SW 1271 (cell line): ENCODE data around the gene CFAP69.

Experiments
- DNase-seq, 2 experiments: peaks; one replicate each; lab custom pipeline; 2025; lab: John Stamatoyannopoulos, UW

CFAP69 gene

DNA sequence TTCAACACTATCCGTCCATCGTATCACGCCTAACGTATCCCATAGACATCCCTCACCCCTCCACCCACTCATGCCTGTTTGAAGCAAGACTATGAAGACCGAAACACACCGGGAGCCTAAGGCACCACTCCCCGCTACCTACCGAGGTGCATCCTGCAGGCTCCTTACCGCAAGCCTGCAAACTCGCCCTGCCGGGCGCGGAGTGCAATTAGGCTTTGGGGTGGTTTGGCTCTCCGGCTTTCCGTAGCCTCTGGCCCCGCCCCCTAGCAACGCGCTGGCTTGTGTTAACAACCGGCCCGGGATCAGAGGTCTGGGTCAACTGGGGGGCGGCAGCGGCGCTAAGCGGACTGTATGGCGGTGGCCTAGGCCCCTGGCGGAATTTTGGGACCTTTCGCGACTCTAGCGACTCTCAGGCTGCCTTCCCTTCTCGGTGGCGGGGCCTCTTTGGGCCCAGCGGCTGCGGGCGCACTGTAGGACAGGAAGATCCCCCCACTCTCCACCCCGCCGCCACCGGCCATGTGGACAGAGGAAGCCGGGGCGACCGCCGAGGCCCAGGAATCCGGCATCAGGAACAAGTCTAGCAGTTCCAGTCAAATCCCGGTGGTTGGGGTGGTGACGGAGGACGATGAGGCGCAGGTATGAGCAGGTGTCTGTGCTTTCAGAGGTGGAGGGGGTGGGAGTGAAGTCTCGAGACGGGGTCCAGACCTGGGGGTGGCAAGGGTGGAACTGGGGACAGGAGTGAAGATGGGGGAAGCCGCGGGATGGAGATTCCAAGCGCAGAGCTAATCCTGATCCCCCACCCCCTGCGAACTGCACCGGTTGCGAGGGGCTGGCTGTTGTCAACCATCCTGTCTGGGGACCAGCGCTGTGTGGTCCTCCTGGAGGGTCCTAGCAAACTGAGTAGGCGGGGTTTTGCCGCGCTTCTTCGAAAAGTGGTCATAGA, at the start of gene CFAP69:
Gene CFAP69, plus strand, starts transcription at position 266 of the 943 bp plus-strand sequence. Its CDS starts 251 bp downstream, at position 517.
- DNase-seq = peak; percentile 42 to 82

- no peak for DNase-seq
These were observed 43.3 kb upstream of the CFAP69 start for GRCh38 chr7:90201500-90202195.

GRCh38 chr7:90207956-90208355, 37.0 kb upstream of the CFAP69 start:
- DNase-seq = no peak

GRCh38 chr7:90209776-90210175, 35.2 kb upstream of the CFAP69 start:
- no peak for DNase-seq

DNA sequence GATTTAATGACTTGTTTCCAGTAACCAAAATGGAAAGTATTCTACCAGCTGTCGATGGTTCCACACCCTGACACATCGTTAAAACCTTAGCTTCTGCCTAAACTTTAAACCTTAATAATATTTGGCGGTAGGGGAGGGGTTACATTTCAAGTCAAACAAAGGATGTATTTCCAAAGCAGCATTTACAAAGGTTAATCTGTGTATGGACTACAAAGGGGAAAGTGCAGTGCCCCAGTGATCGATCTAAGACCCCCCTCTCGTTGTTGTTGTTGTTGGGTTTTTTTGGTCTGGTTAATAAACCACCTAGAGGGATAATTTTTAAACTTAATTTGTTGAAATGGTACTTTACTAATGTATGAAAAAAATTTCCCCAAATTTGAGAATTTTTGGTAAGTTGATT, 34.5 kb upstream of the CFAP69 start:
- no peak for DNase-seq

GRCh38 chr7:90210981-90211380, 34.0 kb upstream of the CFAP69 start:
- no peak for DNase-seq

DNA sequence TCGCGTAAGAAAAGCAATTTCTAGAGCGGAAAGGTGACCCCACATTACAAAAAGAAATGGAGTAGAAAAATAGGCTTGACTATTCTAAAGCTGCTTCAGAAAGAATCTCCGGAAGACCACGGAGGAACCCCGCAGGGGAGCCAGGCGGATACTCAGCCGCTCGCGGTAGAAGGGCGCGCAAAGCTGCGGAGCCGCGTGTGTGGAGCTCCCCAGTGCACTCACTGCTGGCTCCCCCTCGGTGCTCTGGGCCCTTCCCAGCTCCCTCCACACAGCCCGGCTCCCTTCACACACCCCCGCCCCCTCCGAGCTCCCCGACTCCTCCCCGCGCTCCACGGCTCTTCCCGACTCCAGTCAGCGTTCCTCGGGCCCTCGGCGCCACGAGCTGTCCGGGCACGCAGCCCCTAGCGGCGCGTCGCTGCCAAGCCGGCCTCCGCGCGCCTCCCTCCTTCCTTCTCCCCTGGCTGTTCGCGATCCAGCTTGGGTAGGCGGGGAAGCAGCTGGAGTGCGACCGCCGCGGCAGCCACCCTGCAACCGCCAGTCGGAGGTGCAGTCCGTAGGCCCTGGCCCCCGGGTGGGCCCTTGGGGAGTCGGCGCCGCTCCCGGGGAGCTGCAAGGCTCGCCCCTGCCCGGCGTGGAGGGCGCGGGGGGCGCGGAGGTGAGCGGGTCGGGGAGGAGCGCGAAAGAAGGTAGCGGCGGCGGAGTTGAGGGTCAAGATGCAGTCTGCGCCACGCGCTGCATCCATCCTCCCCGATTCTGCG, 33.4 kb upstream of the CFAP69 start, which contains the start of gene STEAP2:
Gene STEAP2, plus strand, starts transcription at position 350 of the 758 bp plus-strand sequence. CDS start 13,343 bp downstream, outside the sequence.
- DNase-seq = peak; percentile 83 to 90

DNA sequence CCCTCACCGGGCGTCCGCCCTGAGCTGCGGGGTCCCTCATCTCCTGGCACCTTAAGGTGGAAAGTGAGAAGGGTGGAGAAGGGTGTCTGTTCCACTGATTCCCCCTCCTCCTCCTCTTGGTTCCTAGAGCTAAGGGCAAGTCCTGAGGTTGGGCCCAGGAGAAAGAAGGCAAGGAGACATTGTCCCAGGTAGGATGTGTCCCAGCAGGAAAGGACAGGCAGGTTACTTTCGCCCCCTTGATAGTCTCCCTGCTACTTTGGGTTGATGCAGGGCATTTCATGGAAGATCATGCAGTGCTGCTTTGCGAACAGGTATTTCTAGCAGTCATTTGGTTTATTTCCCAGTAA, 32.9 kb upstream of the CFAP69 start:
- DNase-seq = no peak

DNA sequence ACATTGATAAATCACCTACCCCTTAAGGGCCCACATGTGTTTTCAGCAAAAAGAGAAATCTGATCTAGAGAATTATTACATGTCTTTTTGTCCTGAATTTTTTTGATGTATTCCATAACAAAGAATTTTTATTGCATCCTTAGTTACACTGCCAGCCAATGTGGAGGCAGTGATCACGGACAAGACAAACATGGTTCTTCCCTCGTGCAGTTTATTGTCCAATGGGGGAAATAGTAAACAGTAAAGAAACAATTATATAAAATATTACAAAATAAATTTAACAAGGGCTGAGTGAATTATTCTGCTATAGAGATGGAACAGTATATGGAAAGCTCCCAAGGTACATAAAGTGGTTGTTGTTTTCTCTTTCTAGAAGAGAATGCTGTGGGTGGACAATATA, 31.5 kb upstream of the CFAP69 start:
- DNase-seq = no peak

DNA sequence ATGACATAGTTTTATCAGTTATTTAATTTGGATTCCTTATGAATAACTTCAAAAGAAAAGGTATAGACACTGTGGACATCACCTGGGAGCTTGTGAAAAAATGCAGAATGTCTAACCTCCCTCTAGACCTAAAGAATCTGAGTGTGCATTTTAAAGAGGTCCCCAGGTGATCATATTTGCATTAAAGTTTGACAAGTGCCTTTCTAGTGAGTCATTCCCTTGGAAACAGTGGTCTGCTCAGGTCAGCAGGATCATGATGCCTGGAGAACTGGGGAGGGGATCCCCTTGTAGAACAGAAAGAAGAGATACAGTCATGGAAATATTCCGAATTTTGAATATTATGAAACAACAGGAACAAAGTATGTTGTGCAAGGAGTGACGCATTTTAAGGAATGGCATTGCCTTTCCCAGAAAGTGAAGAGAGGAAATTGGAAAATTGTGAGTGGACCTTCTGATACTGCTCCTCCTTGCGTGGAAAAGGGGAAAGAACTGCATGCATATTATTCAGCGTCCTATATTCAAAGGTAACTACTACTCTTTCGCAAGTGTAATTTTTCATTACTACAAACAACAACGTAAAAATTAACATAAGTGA, 28.8 kb upstream of the CFAP69 start:
- no peak for DNase-seq

- no peak for DNase-seq
These were observed 28.2 kb upstream of the CFAP69 start for GRCh38 chr7:90216771-90217170.

GRCh38 chr7:90222390-90222789, 22.6 kb upstream of the CFAP69 start:
- DNase-seq = no peak

GRCh38 chr7:90222811-90223725, 21.9 kb upstream of the CFAP69 start:
- DNase-seq = no peak

DNA sequence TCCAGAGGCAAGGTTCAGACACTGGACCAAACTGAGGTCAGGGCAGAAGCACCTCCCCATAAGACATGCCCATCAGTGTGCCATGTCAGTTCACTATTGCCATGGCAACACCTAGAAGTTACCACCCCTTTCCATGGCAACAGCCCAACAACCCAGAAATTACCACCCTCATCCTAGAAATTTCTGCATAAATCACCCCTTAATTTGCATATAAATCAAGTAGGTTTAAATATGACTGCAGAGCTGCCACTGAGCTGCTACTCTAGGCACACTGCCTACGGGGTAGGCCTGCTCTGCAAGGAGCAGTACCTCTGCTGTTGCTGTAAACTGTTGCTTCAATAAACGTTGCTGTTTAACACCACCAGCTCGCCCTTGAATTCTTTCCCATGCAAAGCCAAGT, 20.8 kb upstream of the CFAP69 start:
- DNase-seq = no peak

- DNase-seq = no peak
These were observed 19.8 kb upstream of the CFAP69 start for GRCh38 chr7:90225181-90225580.

GRCh38 chr7:90225601-90226000, 19.4 kb upstream of the CFAP69 start:
- DNase-seq = no peak

- DNase-seq = no peak
These were observed 17.7 kb upstream of the CFAP69 start for GRCh38 chr7:90227259-90227658.

GRCh38 chr7:90229682-90230081, 15.3 kb upstream of the CFAP69 start:
- DNase-seq = no peak

DNA sequence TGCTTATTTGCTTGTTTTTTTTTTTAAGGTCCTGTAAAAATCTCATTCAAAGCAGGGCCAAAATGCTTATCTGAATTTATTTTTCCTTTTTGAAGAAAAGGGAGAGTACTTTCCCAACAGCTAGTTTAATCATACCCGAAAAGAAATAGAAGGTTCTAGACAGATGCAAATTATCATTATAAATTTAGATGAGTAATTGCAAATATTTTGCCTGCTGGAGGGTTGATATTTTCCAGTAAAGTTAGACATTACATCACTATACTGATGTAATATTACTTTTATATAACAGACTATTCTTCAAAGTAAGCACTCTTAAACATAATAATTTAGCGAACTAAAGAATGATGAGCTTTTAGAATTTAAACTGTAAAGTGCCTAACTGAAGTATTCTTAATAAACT, 14.1 kb upstream of the CFAP69 start:
- no peak for DNase-seq

- DNase-seq = no peak
These were observed 13.7 kb upstream of the CFAP69 start for GRCh38 chr7:90231304-90231703.

DNA sequence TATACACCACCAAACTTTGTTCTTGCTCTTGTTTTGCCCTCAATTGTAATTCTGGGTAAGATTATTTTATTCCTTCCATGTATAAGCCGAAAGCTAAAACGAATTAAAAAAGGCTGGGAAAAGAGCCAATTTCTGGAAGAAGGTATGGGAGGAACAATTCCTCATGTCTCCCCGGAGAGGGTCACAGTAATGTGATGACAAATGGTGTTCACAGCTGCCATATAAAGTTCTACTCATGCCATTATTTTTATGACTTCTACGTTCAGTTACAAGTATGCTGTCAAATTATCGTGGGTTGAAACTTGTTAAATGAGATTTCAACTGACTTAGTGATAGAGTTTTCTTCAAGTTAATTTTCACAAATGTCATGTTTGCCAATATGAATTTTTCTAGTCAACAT, 12.5 kb upstream of the CFAP69 start:
- DNase-seq = no peak
